ENCODE data around the gene CCDC154.

CCDC154 gene

DNA sequence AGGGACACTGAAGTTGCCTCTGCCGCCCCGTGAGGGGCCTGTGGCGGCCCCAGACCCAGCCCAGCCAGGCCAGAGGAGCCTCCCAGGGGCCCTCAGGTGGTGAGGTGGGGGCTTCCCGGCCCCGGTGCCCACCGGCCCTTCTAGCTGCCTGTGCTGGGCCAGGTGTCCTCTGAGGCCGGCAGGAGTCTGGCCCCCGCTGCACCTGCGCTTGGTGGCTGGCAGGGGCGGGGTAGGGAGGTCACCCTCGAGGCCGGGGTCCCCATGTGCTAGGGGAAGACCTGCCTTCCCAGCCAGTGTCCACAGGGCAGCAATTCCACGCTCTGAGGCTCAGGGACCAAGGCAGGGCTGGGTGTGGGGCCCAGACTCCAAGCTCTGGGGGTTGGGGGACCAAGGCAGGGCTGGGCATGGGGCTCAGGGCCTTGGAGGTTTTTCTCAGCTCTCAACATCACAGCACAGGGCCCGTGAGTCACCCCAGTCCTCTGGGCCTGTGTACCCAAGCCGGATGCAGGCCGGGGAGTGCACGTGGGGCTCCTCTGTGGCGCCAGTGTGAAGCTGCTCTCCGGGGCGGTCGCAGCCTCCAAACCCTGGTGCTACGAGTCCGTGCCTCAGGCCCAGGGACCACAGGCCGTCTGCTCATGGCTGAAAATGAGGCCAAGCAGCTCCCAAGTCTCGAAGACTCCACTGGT is 1.3 kb upstream of the CCDC154 start:
- H3K4me3 ChIP-seq (ENCODE audit: low read depth, low read length): no peak overlapping the region
- no peaks in the 10 kb centered on the region for H3K36me3 ChIP-seq (ENCODE audit: control insufficient read depth, insufficient read depth, low read length)
- no peak overlapping the region for H3K4me2 ChIP-seq (ENCODE audit: low read length)

GRCh38 chr16:1444730-1445517 is 568 bp upstream of the CCDC154 start:
- no peak overlapping the region for H3K4me2 ChIP-seq (ENCODE audit: low read length)
- no peak overlapping the region for H3K4me3 ChIP-seq (ENCODE audit: low read depth, low read length)
- no peak overlapping the region for H3K27ac ChIP-seq
- TF ChIP-seq, protein P1, sequence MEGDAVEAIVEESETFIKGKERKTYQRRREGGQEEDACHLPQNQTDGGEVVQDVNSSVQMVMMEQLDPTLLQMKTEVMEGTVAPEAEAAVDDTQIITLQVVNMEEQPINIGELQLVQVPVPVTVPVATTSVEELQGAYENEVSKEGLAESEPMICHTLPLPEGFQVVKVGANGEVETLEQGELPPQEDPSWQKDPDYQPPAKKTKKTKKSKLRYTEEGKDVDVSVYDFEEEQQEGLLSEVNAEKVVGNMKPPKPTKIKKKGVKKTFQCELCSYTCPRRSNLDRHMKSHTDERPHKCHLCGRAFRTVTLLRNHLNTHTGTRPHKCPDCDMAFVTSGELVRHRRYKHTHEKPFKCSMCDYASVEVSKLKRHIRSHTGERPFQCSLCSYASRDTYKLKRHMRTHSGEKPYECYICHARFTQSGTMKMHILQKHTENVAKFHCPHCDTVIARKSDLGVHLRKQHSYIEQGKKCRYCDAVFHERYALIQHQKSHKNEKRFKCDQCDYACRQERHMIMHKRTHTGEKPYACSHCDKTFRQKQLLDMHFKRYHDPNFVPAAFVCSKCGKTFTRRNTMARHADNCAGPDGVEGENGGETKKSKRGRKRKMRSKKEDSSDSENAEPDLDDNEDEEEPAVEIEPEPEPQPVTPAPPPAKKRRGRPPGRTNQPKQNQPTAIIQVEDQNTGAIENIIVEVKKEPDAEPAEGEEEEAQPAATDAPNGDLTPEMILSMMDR (IDR thresholded peaks at IDR 0.05): no peak
- no peaks in the 10 kb centered on the region for H3K79me2 ChIP-seq
- no peaks in the 10 kb centered on the region for H3K27me3 ChIP-seq (ENCODE audit: control insufficient read depth, insufficient read depth, low read length)
- no peak overlapping the region for H2AFZ ChIP-seq
- H3K36me3 ChIP-seq (ENCODE audit: control insufficient read depth, insufficient read depth, low read length): no peaks in the 10 kb centered on the region
- no peaks in the 10 kb centered on the region for H3K9me3 ChIP-seq (ENCODE audit: control insufficient read depth, low read length)
- H3K9ac ChIP-seq: no peak overlapping the region
- H3K4me1 ChIP-seq: no peaks in the 10 kb centered on the region

More for the DNA sequence above, 1.3 kb upstream of the CCDC154 start:
- no peaks in the 10 kb centered on the region for H3K27me3 ChIP-seq (ENCODE audit: control insufficient read depth, insufficient read depth, low read length)
- TF ChIP-seq, protein P1 (IDR thresholded peaks at IDR 0.05): no peak
- H3K9me3 ChIP-seq (ENCODE audit: control insufficient read depth, low read length): no peaks in the 10 kb centered on the region
- no peak overlapping the region for H3K9ac ChIP-seq
- no peak overlapping the region for H2AFZ ChIP-seq
- no peaks in the 10 kb centered on the region for H3K79me2 ChIP-seq
- H3K27ac ChIP-seq: no peak overlapping the region
- H3K4me1 ChIP-seq: no peaks in the 10 kb centered on the region

DNA sequence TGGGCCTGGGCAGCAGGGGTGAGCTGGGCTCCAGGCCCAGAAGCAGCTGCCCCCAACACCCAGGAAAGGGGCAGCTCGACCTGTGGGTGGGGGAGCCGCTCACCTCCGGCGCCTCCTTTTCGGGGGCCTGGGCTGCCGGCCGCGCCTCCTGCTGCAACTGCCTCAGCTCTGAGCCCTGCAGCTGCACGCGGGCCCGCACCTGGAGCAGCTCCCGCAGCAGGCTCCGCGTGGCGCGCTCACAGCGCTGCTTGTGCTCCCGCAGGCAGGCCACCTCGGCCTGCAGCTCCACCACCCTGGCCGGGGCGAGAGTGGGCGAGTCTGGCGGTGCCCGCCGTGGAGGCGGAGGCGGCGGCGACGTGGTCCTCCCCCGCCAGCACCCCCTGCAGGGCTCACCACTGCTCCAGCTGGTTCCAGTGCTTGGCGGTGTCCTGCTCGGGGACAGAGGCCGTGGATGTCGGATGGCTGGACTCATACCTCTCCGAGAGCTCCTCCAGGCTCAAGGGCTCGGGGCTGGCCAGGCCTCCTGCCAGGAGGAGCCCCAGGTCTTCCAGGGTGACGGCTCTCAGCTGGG is 868 bp downstream of the CCDC154 start:
- Histone ChIP-seq H3K9me3 (ENCODE audit: control insufficient read depth, low read length) (no peaks in the 10 kb centered on the region), H2AFZ (no peak overlapping the region), H3K4me1 (no peaks in the 10 kb centered on the region), H3K27ac (no peak overlapping the region), H3K4me2 (ENCODE audit: low read length) (no peak overlapping the region), H3K27me3 (ENCODE audit: control insufficient read depth, insufficient read depth, low read length) (no peaks in the 10 kb centered on the region), H3K9ac (no peak overlapping the region), H3K4me3 (ENCODE audit: low read depth, low read length) (no peak overlapping the region), H3K36me3 (ENCODE audit: control insufficient read depth, insufficient read depth, low read length) (no peaks in the 10 kb centered on the region), H3K79me2 (no peaks in the 10 kb centered on the region)
- TF ChIP-seq, protein P1 (IDR thresholded peaks at IDR 0.05): no peak

GRCh38 chr16:1442697-1443096 is 1.7 kb downstream of the CCDC154 start:
- Histone ChIP-seq H3K4me2 (ENCODE audit: low read length) (no peak overlapping the region), H3K27ac (no peak overlapping the region), H3K9me3 (ENCODE audit: control insufficient read depth, low read length) (no peaks in the 10 kb centered on the region), H3K27me3 (ENCODE audit: control insufficient read depth, insufficient read depth, low read length) (no peaks in the 10 kb centered on the region), H2AFZ (no peak overlapping the region), H3K4me1 (no peaks in the 10 kb centered on the region), H3K9ac (no peak overlapping the region), H3K79me2 (no peaks in the 10 kb centered on the region), H3K4me3 (ENCODE audit: low read depth, low read length) (no peak overlapping the region), H3K36me3 (ENCODE audit: control insufficient read depth, insufficient read depth, low read length) (no peaks in the 10 kb centered on the region)
- TF ChIP-seq, protein P1 (IDR thresholded peaks at IDR 0.05): no peak
